Right renal pelvis (tissue), 4 donors: ENCODE data around the gene KLHDC8B. TPM values are rescaled to one million over a fixed set of nuclear protein-coding genes. Genes with fewer than 3 reads are reported as not detected.

ENCODE experiments used
- DNase-seq, 4 donors: peaks; one replicate each; pipeline ENCODE4 v3.0.0-alpha.2; 2013; ENCODE audit warnings: low read depth in 4 of 4, low spot score in 3 of 4, missing footprints in 1 of 4
- polyA plus RNA-seq, 4 donors: library from polyadenylated mRNA; unstranded; fragments of 120-200 nt; gene quantifications; one replicate each; pipeline ENCODE4 v1.2.1, GENCODE V29; 2013; ENCODE audit not compliant: insufficient read length in 4 of 4

KLHDC8B gene
- polyA plus RNA-seq, 4 donors = 41.8 to 46.1 (median 43.8) TPM

GRCh38 chr3:49158103-49158709, 13.2 kb upstream of the KLHDC8B start:
- DNase-seq = no peak

GRCh38 chr3:49158792-49159191, 12.6 kb upstream of the KLHDC8B start:
- no peak for DNase-seq

- DNase-seq = no peak
These were observed 10.2 kb upstream of the KLHDC8B start for GRCh38 chr3:49161197-49161596.

DNA sequence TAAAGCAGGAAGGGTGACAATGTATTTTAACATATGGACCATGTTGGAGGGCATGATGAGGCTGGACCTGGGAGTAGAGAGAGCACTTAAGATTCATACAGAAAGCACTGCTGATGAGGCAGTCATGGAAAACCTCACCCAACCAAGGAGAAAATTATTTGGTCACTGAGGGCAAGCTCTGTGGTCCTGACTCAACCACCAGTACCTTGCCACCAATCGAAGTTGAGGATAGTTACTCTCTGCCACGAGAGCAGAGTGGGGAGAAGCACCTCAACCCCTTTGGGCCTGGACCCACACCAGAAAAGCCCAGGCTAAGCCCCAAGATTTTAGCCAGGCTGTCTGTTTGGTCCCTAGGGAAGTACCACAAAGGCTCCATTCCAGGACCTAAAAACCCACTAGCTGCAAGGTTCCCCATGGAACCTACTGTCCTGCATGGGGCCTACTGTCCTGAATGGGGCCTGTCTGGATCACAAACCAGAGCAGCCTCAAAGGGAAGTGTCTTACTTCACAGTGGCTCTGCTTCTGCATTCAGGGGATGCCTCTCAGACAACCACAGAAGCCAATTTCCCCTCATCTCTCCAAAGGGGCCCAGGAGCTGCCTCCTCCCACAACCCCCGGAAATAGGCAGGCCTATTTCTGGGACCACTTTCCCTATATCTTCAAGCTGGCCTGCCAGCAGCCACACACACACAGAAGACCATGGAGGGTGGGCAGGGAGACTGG, 9.4 kb upstream of the KLHDC8B start:
- DNase-seq = no peak

DNA sequence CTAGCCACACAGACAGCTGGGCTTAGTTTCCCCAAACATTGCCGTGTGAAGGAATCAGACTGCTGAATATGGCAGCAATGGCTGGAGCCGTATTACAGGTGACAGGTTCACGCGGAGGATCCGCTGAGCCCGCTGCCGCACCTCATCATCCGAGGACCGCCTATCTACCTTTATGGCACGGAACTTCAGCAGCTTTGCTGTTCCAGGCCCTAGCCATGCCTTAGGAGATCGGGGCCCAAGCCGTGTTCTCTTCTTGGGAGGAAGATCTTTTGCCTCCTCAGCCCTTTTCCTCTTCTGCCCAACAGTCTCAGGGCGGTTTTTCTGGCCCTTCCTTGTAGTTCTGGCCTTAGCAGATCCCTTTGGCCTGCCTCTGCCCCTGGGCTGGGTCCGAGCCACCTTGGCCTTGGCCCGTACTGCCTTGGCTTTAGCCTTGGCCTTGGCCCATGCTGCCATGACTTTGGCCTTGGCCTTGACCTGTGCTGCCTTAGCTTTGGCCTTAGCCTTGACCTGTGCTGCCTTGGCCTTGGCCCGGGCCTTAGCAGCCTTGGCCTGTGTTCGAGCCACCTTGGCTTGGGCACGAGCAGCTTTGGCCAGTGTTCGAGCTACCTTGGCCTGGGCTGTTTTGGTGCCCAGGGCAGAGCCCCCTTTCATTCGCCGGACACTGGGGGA, 8.5 kb upstream of the KLHDC8B start:
- no peak for DNase-seq

DNA sequence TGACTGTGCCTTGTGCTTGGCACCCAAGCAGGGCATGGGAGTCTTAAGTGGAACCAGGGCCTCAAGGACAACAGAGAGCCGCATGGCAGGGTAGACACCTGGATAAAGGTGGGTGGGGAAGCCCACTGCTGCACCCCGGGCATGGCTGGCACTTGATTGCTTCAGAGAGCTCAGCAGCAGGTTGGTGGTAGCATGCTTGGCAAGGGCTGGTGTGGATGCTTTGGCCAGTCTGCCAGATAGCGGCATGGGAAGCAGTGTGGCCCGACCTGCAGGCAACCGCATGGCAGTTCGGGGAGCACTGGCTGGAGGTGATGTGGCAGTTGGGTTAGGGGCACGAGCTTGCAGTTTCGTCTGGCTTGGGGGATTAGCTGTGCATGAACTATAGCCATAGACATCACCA, 7.8 kb upstream of the KLHDC8B start:
- DNase-seq = no peak

DNA sequence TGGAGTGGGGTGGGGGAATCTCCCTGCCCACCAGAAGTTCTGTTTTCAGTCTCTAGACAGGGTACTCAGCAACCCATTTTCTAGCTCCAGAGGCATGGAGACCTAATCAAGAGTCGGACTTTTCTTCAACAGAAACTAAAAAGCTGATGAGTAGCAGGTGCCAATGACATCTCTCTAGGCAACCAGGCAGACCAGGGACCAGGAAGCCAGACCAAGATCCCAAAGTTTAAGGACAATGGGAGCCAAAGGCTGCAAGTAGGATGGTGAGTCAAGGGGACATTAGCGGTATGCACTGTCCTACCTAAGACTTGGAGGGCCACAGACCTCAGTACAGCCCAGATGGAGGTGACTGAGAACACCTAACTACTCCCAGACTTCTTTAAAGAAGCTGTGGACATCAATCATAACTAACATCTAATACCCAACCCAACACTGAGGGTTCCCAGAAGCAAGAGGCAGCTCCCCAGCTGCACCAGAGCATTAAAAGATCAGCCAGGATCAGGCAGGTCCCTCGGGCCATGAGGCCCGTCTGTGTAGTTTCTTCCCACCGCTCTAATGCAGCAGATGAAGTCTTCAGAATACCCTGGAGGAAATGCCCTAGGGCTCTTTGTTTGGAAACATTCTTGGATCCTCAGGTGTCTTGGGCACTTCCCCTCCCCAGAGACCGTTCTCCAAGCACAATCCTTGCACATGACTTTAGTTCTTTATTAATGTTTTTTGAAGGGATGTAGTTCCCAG, 6.2 kb upstream of the KLHDC8B start:
- DNase-seq = no peak

DNA sequence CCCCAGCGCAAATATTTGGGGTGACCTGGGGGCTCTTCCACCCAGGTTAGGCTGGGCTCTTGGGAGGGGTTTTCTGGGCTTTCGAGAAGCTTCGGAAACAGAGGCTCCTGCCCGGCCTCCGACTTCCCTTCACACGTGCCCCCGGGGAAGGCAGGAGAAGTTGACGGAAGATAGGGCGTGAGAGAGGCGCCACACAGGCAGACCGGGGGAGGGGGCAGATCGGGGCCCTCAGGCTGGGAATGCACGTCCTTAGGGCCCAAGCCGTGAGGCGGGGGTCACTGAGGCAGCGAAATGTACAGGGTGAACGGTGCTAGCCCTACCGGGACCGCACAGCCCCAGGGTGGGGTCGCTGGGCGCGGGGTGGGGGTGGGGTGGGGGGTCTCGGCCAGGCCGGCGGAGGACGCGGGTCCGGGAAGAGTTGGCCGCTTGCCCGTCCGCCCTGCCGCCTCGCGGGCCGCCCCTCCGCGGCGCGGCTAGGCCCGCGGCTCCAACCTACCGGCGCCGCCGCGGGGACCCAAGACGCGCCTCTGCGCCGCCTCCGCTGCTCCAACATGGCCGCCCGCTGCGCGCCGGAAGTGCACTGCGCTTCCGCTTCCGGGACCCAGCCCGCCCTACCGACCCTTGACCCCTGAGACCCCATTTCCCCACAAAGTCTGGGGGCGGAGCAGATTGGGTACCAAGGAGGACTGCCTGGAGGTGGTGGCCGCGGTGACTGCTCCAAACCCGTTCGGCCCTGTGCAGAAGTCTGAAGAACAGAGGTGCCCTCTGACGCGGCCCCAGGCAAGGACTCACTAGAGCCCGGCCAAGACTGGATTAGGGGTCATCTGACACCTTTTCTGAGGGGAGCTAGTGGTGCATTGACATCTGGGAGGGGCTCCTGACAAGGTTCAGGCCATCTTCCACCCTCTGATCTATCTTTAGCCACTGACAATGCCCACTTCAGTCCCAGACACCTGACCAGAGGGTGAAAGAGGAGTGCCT, 5.3 kb upstream of the KLHDC8B start, which contains the start of gene CCDC71:
CCDC71 (minus strand) TSS at position 561 of the 981 bp plus-strand sequence. CDS start 2,123 bp downstream, outside the sequence.
- DNase-seq = peak in 3 of 4 donors; percentile 47 to 60 (median 51)

- DNase-seq = no peak
These were observed 4.4 kb upstream of the KLHDC8B start for GRCh38 chr3:49166752-49167556.

GRCh38 chr3:49170744-49171118, 667 bp upstream of the KLHDC8B start:
- no peak for DNase-seq

- no peak for DNase-seq
These were observed 540 bp downstream of the KLHDC8B start for GRCh38 chr3:49171775-49172500.

- no peak for DNase-seq
These were observed 1.2 kb downstream of the KLHDC8B start for GRCh38 chr3:49172551-49173041.

DNA sequence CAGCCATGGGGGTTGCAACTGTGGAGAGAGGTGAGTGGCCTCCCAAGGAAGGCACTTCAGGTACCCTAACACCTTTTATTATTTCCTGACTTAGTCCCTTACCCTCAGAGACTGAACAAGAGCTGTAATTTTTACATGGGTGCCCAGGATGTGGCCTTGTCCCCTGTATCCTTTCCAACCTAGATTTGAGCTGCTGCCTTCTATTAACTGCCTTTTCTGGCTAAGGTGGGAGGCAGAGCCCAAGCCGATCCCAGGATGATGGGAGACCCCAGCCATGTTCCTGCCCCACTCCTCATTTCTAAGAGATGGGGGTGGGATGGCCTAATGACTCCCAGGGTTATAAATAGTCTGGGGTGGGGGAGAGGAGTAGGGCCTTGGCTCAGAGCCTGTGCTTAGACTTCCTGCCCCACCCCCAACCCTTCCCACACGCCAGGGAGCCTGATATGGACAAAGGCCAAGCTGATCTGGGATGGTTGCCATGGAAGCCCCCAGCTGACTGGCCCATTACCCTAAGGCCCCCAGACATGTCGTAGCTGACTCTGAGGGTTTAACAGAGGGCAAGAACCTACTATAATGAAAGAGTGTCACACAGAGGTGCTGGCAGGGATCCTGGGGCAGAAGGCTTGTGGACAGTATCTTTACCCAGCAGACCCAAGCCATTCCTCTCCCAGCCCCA, 1.9 kb downstream of the KLHDC8B start:
- DNase-seq = peak; percentile 65 to 74 (median 72)

GRCh38 chr3:49173792-49174170, 2.4 kb downstream of the KLHDC8B start:
- no peak for DNase-seq

DNA sequence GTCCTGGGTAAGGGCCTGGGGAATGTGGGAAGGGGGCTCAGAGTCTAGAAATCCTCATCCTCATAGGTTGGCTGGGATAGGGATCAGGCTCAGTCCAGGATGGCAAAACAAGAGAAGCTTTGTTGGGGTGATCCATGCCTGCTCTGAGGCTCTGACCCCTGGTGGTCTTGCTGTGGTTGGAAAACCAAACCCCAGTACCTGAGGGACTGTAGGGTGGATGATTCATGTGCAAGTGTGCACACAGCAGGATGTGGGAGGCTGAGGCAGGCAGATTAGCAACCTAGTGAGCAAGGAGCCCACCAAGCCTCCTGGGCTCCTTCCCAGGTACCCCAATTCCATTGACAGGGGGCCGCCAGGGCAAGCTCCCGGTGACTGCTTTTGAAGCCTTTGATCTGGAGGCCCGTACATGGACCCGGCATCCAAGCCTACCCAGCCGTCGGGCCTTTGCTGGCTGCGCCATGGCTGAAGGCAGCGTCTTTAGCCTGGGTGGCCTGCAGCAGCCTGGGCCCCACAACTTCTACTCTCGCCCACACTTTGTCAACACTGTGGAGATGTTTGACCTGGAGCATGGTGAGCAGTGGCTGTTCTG, 3.1 kb downstream of the KLHDC8B start:
- DNase-seq = no peak

DNA sequence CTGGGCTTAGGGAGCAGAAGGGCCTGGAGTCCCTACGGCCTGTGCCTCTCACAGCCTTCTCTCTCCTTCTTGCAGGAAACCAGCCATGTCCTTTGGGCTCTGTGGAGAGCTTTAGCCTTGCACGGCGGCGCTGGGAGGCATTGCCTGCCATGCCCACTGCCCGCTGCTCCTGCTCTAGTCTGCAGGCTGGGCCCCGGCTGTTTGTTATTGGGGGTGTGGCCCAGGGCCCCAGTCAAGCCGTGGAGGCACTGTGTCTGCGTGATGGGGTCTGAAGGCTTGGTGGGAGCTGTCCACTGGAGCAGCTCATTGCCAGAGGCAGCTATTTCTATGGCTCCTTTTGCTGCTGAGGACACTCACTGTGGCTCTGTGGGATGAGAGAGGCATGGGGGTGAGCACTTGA, 4.1 kb downstream of the KLHDC8B start:
- DNase-seq = no peak

DNA sequence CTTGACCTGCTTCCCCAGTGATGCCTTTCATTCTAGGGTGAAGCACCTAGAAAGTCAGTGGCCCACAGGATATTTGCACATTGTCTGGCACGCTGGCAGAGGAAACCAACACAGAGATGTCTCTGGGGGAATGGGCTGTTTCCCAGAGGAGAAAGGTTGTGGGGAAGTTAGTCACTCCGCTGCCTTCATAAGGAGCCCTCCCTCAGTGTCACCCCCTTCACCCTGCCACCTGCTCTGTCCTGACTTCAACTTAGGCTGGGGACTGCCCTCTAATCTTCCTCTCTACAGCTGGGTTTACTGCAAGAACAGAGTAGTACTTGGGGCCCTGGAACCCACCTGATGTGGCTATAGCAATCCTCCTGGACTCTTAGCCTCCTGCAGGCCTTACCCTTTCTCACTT, 5.7 kb downstream of the KLHDC8B start:
- no peak for DNase-seq
